MM.1S (cell line): Measurements from ENCODE around the gene SORCS2.

Experiments
- EZH2 ChIP-seq: fragments of 300-600 bp; sonication (generic); optimal IDR thresholded peaks from 2 replicates; pipeline ENCODE3; 2017; ENCODE audit warnings: low read depth, mild to moderate bottlenecking, antibody characterized with exemption, low read length, mixed read lengths
- TF ChIP-seq, protein P1 (sequence below): fragments of 300-600 bp; sonication (generic); IDR thresholded peaks from 2 replicates; pipeline ENCODE4 v1.5.1; 2016; ENCODE audit warnings: antibody characterized with exemption, low read length, mixed read lengths

DNA sequence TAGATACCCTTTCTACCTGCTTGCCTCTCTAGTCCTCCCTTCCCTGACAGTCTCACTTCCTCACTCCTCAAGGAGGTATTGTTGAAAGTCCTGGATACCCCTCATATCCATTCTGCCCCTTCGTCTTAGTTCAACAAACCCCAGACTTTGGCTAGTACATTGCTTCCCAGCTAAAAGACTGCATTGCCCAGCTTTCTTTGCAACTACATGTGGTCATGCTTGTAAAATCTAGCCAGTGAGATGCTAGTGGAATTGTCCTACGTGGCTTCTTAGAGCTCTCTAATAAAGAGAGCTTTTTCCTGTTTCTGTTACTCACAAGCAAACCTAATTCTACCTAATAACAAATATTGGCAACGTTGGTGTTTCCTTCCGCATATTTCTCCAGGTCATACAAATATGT, 480.3 kb downstream of the SORCS2 start:
- TF ChIP-seq, protein P1, sequence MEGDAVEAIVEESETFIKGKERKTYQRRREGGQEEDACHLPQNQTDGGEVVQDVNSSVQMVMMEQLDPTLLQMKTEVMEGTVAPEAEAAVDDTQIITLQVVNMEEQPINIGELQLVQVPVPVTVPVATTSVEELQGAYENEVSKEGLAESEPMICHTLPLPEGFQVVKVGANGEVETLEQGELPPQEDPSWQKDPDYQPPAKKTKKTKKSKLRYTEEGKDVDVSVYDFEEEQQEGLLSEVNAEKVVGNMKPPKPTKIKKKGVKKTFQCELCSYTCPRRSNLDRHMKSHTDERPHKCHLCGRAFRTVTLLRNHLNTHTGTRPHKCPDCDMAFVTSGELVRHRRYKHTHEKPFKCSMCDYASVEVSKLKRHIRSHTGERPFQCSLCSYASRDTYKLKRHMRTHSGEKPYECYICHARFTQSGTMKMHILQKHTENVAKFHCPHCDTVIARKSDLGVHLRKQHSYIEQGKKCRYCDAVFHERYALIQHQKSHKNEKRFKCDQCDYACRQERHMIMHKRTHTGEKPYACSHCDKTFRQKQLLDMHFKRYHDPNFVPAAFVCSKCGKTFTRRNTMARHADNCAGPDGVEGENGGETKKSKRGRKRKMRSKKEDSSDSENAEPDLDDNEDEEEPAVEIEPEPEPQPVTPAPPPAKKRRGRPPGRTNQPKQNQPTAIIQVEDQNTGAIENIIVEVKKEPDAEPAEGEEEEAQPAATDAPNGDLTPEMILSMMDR, result no peak
- TF ChIP-seq EZH2, result no peak
